ENCODE data around the gene TRPV4.

TRPV4 gene

GRCh38 chr12:109760930-109761921 lies 72.0 kb downstream of the TRPV4 start:
- TF ChIP-seq, protein P1, sequence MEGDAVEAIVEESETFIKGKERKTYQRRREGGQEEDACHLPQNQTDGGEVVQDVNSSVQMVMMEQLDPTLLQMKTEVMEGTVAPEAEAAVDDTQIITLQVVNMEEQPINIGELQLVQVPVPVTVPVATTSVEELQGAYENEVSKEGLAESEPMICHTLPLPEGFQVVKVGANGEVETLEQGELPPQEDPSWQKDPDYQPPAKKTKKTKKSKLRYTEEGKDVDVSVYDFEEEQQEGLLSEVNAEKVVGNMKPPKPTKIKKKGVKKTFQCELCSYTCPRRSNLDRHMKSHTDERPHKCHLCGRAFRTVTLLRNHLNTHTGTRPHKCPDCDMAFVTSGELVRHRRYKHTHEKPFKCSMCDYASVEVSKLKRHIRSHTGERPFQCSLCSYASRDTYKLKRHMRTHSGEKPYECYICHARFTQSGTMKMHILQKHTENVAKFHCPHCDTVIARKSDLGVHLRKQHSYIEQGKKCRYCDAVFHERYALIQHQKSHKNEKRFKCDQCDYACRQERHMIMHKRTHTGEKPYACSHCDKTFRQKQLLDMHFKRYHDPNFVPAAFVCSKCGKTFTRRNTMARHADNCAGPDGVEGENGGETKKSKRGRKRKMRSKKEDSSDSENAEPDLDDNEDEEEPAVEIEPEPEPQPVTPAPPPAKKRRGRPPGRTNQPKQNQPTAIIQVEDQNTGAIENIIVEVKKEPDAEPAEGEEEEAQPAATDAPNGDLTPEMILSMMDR (IDR thresholded peaks at IDR 0.05; ENCODE audit: insufficient read depth, low read length, poor library complexity, severe bottlenecking) = no peak
- Histone ChIP-seq H3K27me3 (replicated peaks; ENCODE audit: control insufficient read depth, insufficient read depth, low read length) (no peaks in the 10 kb centered on the region), H3K4me3 (replicated peaks; ENCODE audit: low read depth, low read length) (no peak overlapping the region), H3K36me3 (ENCODE audit: control insufficient read depth, insufficient read depth, low read length) (no peaks in the 10 kb centered on the region)
- no peak for DNase-seq (ENCODE audit: extremely low read depth, insufficient read length)

DNA sequence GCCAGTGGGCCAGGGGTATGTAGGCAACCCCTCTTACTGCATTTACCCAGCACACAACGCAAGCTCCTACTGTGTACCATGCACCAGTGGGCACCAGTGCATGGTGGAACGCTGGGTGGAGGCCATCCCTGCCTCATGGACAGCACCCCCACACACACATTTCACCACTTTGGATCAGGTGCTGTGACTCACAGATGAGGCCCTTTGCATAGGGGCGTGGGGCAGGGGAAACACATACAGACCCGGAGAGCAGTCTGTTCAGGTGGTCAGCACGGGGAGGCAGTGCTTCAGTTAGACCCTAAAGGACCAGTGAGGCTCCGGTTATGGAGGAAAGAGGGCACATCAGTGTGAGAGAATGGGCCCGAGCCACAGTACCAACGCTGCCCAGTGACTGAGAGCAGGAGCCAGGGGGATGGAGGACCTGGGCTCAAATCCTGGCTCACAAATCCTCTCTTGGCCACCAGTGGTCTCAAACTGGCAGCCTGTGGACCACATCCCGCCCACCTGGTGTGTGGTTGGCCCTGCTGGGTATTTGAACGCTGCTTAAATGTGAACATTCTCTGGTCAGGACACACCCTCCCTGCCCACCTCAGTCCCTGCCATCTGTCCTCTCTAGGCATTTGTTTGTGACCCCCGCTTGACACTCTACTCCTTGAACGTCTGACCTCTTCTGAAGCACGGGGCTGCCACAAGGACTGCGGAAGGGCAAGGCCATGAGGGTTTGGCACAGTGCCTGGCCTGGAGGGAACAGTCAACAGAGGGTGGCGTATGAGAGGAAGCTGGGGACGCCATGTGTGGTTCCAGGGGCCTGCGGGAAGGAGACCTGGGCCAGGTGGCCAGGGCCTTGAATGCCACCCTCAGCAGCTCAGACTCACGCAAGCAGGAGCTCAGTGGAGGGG lies 72.9 kb downstream of the TRPV4 start:
- no peak for DNase-seq (ENCODE audit: extremely low read depth, insufficient read length)

DNA sequence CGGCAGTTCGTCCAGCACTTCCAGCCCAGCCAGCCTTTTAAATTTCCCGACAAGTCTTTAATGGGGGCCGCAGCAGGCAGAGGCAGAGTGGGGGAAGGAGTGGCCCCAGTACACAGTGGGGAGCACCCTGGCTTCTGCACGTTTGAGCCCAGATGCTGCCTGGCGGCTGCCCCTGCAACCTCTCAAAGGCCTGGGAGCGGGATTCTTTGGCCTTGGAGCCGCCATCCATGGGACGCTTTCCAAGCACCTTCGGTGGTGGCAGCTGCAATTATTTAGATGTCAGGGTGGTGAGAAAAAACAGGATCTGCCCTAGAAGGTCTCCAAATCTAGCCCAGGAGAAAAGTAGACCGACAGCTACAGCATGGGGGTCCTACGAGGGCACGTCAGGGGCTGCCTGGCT lies 73.6 kb downstream of the TRPV4 start:
- Histone ChIP-seq H3K4me3 (replicated peaks; ENCODE audit: low read depth, low read length) (no peak overlapping the region), H3K27me3 (replicated peaks; ENCODE audit: control insufficient read depth, insufficient read depth, low read length) (no peaks in the 10 kb centered on the region), H3K36me3 (ENCODE audit: control insufficient read depth, insufficient read depth, low read length) (no peaks in the 10 kb centered on the region)
- TF ChIP-seq, protein P1 (IDR thresholded peaks at IDR 0.05; ENCODE audit: insufficient read depth, low read length, poor library complexity, severe bottlenecking) = no peak
- DNase-seq (ENCODE audit: extremely low read depth, insufficient read length) = no peak

More for the DNA sequence above, 72.9 kb downstream of the TRPV4 start:
- TF ChIP-seq, protein P1 (IDR thresholded peaks at IDR 0.05; ENCODE audit: insufficient read depth, low read length, poor library complexity, severe bottlenecking) = no peak
- H3K36me3 ChIP-seq (ENCODE audit: control insufficient read depth, insufficient read depth, low read length) = no peaks in the 10 kb centered on the region
- no peaks in the 10 kb centered on the region for H3K27me3 ChIP-seq (replicated peaks; ENCODE audit: control insufficient read depth, insufficient read depth, low read length)
- no peak overlapping the region for H3K4me3 ChIP-seq (replicated peaks; ENCODE audit: low read depth, low read length)

DNA sequence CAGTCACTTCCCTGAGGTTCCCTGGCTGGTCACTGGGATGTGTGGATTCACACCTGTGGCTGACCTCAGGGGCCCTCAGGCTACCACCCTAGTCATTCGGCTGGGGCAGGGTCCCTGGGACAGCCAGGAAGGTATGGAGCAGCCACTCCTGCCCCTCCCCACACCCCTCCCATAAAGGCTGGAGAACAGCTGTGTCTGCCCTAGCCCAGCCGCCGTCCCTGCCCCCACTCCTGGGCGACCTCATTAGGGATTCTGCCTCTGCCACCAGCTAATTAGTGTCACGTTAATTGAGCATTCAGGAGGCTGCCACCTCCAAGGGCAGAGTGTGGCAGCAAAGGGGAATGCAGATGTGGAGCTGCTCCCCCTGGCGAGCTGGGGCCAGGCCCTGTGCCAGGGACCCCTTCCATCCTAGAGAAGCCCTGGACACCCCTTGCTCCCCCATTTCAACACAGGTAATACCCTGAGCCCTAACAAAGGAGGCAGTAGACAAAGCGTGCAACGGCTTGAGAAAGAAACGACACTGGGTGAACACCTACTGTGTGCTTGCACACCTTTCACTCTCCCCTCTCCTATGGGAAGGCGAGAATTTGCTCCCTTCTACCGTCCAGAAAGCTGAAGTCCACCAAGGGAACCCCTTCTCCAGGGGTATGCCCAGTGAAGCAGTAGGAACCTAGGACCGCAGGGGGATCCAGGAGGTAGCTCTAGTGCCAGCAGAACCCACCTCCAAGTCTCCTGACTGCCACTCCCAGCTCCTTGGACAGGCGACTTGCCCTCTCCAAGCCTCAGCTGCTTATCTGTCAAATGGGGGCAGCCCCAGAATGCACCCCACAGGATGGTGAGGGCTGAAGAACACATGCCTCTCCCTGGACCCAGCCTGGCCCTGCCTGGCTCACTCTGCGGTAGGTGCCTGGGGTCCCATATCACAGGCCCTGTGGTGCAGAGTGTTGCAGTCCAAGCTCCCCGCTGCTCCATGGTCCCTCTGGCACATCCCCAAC lies 74.5 kb downstream of the TRPV4 start:
- DNase-seq (ENCODE audit: extremely low read depth, insufficient read length) = no peak
- TF ChIP-seq, protein P1 (IDR thresholded peaks at IDR 0.05; ENCODE audit: insufficient read depth, low read length, poor library complexity, severe bottlenecking) = no peak
- H3K36me3 ChIP-seq (ENCODE audit: control insufficient read depth, insufficient read depth, low read length) = no peaks in the 10 kb centered on the region
- H3K27me3 ChIP-seq (replicated peaks; ENCODE audit: control insufficient read depth, insufficient read depth, low read length) = no peaks in the 10 kb centered on the region
- no peak overlapping the region for H3K4me3 ChIP-seq (replicated peaks; ENCODE audit: low read depth, low read length)

Data from GM06990 (cell line).